Activated CD8-positive, alpha-beta memory T cell treated with anti-CD3 and anti-CD28 coated beads, Interleukin-2, amount 10 ng/mL, durations not matched to agents 7 days and 5 days (primary cell): ENCODE measurements around the gene CLIC6. TPM values are rescaled to one million over a fixed set of nuclear protein-coding genes. Genes with fewer than 3 reads are reported as not detected.

Source experiments
- ATAC-seq: fragments of 150-1000 bp; cut with Tn5 transposase; one replicate; pipeline ENCODE4 v1.10.0; 2021; ENCODE audit warnings: moderate library complexity
- CTCF ChIA-PET: fragments of 350-600 bp; sonication (Branson Sonifier 250); formaldehyde crosslinking; loops from one replicate; lab custom pipeline; 2021; ENCODE audit warnings: antibody characterized with exemption; lab: Charles Lee
- DNase-seq: peaks from one replicate; pipeline ENCODE4 v3.0.0-alpha.2; 2020
- H3K27ac Mint-ChIP-seq: one replicate; pipeline ENCODE4 v1.8.0; 2021; ENCODE audit warnings: mild to moderate bottlenecking, mixed read lengths
- H3K27me3 Mint-ChIP-seq: one replicate; pipeline ENCODE4 v1.8.0; 2021; ENCODE audit warnings: mixed read lengths
- H3K36me3 Mint-ChIP-seq: one replicate; pipeline ENCODE4 v1.8.0; 2021; ENCODE audit warnings: mild to moderate bottlenecking, mixed read lengths
- H3K4me1 Mint-ChIP-seq: one replicate; pipeline ENCODE4 v1.8.0; 2021; ENCODE audit warnings: mixed read lengths
- H3K4me3 Mint-ChIP-seq: one replicate; pipeline ENCODE4 v1.8.0; 2021; ENCODE audit warnings: mild to moderate bottlenecking, moderate library complexity, mixed read lengths
- H3K9me3 Mint-ChIP-seq: one replicate; pipeline ENCODE4 v1.8.0; 2022; ENCODE audit warnings: low read depth, mixed read lengths
- total RNA-seq, 2 experiments: library from RNA; stranded (reverse); gene quantifications; one replicate each; pipeline ENCODE4 v1.2.3, GENCODE V29; 2021

Gene CLIC6
- total RNA-seq, 2 experiments from 2014 or later, result 0.47 TPM; not detected in 1

GRCh38 chr21:34744801-34745200 is 76.0 kb downstream of the CLIC6 start:
- no peak for DNase-seq
- H3K36me3 Mint-ChIP-seq, result no peaks in the 10 kb centered on the region

GRCh38 chr21:34745557-34746255 is 76.9 kb downstream of the CLIC6 start:
- DNase-seq (peak; percentile 66), ATAC-seq (peak; percentile 81)
- H3K27me3 Mint-ChIP-seq, result peaks cover 28% of the 10 kb centered on the region
- no peaks in the 10 kb centered on the region for H3K9me3 Mint-ChIP-seq
- no peak overlapping the region for H3K4me3 Mint-ChIP-seq
- peaks cover 4% of the 10 kb centered on the region for H3K4me1 Mint-ChIP-seq
- no peak overlapping the region for H3K27ac Mint-ChIP-seq
- CTCF ChIA-PET, result interaction anchor here (0.6 to 3.2 kb wide), 25 partner anchors 9 to 1093 kb away, joined by 3 to 26 read pairs (median 4); no protein-coding TSS in a partner anchor
- H3K36me3 Mint-ChIP-seq, result no peaks in the 10 kb centered on the region

More at GRCh38 chr21:34744801-34745200, 76.0 kb downstream of the CLIC6 start:
- Mint-ChIP-seq H3K4me3 (no peak overlapping the region), H3K4me1 (peaks cover 4% of the 10 kb centered on the region), H3K27me3 (peaks cover 19% of the 10 kb centered on the region), H3K27ac (no peak overlapping the region), H3K9me3 (no peaks in the 10 kb centered on the region)
- CTCF ChIA-PET, result interaction anchor here (0.7 to 3.2 kb wide), 17 partner anchors 10 to 1094 kb away, joined by 3 to 26 read pairs (median 6); no protein-coding TSS in a partner anchor
- ATAC-seq, result no peak

- peaks cover 4% of the 10 kb centered on the region for H3K4me1 Mint-ChIP-seq
- H3K9me3 Mint-ChIP-seq, result no peaks in the 10 kb centered on the region
- CTCF ChIA-PET, result no interaction called here
- no peak overlapping the region for H3K27ac Mint-ChIP-seq
- no peak for DNase-seq
- no peak overlapping the region for H3K4me3 Mint-ChIP-seq
- ATAC-seq, result no peak
- H3K36me3 Mint-ChIP-seq, result no peaks in the 10 kb centered on the region
- H3K27me3 Mint-ChIP-seq, result peaks cover 38% of the 10 kb centered on the region
Measured at GRCh38 chr21:34748862-34749261, 80.1 kb downstream of the CLIC6 start.

- Mint-ChIP-seq H3K27me3 (peaks cover 44% of the 10 kb centered on the region), H3K36me3 (no peaks in the 10 kb centered on the region), H3K4me1 (no peaks in the 10 kb centered on the region), H3K9me3 (no peaks in the 10 kb centered on the region), H3K4me3 (no peak overlapping the region), H3K27ac (no peak overlapping the region)
- ATAC-seq (no peak), DNase-seq (no peak)
- CTCF ChIA-PET, result interaction anchor here (1.3 kb wide), 1 partner anchor 10 kb away, joined by 7 read pairs; no protein-coding TSS in a partner anchor
Measured at GRCh38 chr21:34754690-34755647, 86.2 kb downstream of the CLIC6 start.

GRCh38 chr21:34761758-34762330 is 93.0 kb downstream of the CLIC6 start:
- DNase-seq, result peak; percentile 3
- Mint-ChIP-seq H3K27ac (no peak overlapping the region), H3K4me3 (no peak overlapping the region), H3K27me3 (peaks cover 4% of the 10 kb centered on the region), H3K9me3 (no peaks in the 10 kb centered on the region), H3K4me1 (no peaks in the 10 kb centered on the region), H3K36me3 (no peaks in the 10 kb centered on the region)
- CTCF ChIA-PET, result interaction anchor here (1.7 kb wide), 1 partner anchor 16 kb away, joined by 4 read pairs; no protein-coding TSS in a partner anchor
- ATAC-seq, result no peak

GRCh38 chr21:34762786-34763185 is 94.0 kb downstream of the CLIC6 start:
- DNase-seq, result peak; percentile 19
- no peaks in the 10 kb centered on the region for H3K36me3 Mint-ChIP-seq
- no peak overlapping the region for H3K4me3 Mint-ChIP-seq
- CTCF ChIA-PET, result interaction anchor here (1.7 kb wide), 1 partner anchor 17 kb away, joined by 4 read pairs; no protein-coding TSS in a partner anchor
- peaks cover 8% of the 10 kb centered on the region for H3K27me3 Mint-ChIP-seq
- no peak overlapping the region for H3K27ac Mint-ChIP-seq
- no peaks in the 10 kb centered on the region for H3K4me1 Mint-ChIP-seq
- ATAC-seq, result no peak
- no peaks in the 10 kb centered on the region for H3K9me3 Mint-ChIP-seq

GRCh38 chr21:34764715-34765284 is 96.0 kb downstream of the CLIC6 start:
- Mint-ChIP-seq H3K36me3 (no peaks in the 10 kb centered on the region), H3K4me3 (no peak overlapping the region), H3K27me3 (peaks cover 17% of the 10 kb centered on the region), H3K27ac (no peak overlapping the region), H3K9me3 (no peaks in the 10 kb centered on the region), H3K4me1 (no peaks in the 10 kb centered on the region)
- DNase-seq, result no peak
- no peak for ATAC-seq
- CTCF ChIA-PET, result interaction anchor here (0.7 kb wide), 2 partner anchors 57 to 1030 kb away, joined by 3 read pairs; no protein-coding TSS in a partner anchor

- peaks cover 21% of the 10 kb centered on the region for H3K27me3 Mint-ChIP-seq
- no peak overlapping the region for H3K4me3 Mint-ChIP-seq
- no peak for ATAC-seq
- H3K4me1 Mint-ChIP-seq, result no peaks in the 10 kb centered on the region
- DNase-seq, result no peak
- CTCF ChIA-PET, result no interaction called here
- no peaks in the 10 kb centered on the region for H3K9me3 Mint-ChIP-seq
- H3K27ac Mint-ChIP-seq, result no peak overlapping the region
- H3K36me3 Mint-ChIP-seq, result no peaks in the 10 kb centered on the region
Measured at GRCh38 chr21:34765619-34766018, 96.8 kb downstream of the CLIC6 start.

GRCh38 chr21:34766862-34767261 is 98.1 kb downstream of the CLIC6 start:
- Mint-ChIP-seq H3K27ac (no peak overlapping the region), H3K9me3 (no peaks in the 10 kb centered on the region), H3K36me3 (no peaks in the 10 kb centered on the region), H3K4me1 (no peaks in the 10 kb centered on the region), H3K4me3 (no peak overlapping the region), H3K27me3 (peaks cover 29% of the 10 kb centered on the region)
- ATAC-seq (no peak), DNase-seq (no peak)
- CTCF ChIA-PET, result no interaction called here

Other genes starting within 250 kb of the CLIC6 start
- not detected for gene SMIM34, start 245.0 kb upstream of the CLIC6 start, total RNA-seq
- gene KCNE1, start 156.8 kb upstream of the CLIC6 start, total RNA-seq, result under 1 TPM; 0.15 to 0.26 TPM
- gene RCAN1, start 53.9 kb upstream of the CLIC6 start, total RNA-seq, result 10 to 100 TPM in 1 of 2 experiments, 1 to 10 TPM in 1; 6.5 to 13.6 TPM